ENCODE results near the gene ZNF76. TPM values are rescaled to one million over a fixed set of nuclear protein-coding genes. Genes with fewer than 3 reads are reported as not detected.

The ZNF76 gene
- total and polyA plus RNA-seq, 2 of the 13 experiments (the other 11 are each of a cell fraction or from before 2014, with no cell fraction given): 13.2 to 26.4 TPM

DNA sequence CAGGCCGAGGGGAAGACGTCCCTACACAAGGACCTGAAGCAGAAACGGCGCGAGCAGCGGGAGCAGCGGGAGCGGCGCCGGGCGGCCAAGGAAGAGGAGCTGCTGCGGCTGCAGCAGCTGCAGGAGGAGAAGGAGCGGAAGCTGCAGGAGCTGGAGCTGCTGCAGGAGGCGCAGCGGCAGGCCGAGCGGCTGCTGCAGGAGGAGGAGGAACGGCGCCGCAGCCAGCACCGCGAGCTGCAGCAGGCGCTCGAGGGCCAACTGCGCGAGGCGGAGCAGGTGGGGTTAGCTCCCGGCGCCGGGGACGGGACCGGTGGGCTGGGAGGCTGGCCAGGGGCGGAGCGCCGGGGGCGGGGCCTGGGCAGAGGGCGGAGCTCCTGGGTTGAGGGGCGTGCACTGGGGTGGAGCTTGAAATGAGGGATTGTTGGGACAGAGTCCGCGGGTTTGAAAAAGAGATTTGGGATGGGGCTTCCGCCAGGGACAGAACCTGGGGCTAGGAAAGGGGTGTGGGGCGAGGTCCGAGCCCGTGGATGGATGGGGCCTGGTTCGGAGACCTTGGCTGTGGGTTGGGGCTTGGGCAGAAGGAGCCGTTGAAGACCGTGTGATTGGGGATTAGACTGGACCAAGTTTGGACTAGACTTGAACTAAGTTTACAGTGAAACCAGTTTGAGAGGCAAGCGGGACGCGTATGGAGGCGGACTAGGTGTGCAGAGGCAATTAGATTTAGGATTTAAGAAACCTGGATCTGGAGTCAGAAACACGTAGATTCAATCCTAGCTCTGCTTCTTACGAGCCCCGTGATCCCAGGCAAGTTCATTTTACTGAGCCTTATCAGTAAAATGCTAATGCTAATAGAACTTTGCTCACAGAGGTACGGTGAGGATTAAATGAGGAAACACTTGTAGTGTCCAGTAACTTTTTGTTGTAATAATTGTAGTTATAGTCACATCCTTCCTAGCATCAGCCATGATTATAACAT lies 58.9 kb downstream of the ZNF76 start (continued):
- TF ChIP-seq TOPORS (CRISPR knock-in tag; IDR thresholded peaks at IDR 0.05) (0 out of 2 replicates have a peak, but pooled peaks have one; percentile 74), THYN1 (CRISPR knock-in tag; IDR thresholded peaks at IDR 0.05; ENCODE audit: borderline replicate concordance, low read depth) (no peak), NFE2L1 (CRISPR knock-in tag; IDR thresholded peaks at IDR 0.05; ENCODE audit: borderline replicate concordance) (no peak), HMG20B (CRISPR knock-in tag; conservative IDR thresholded peaks at IDR 0.05) (no peak), JUND (CRISPR knock-in tag; IDR thresholded peaks at IDR 0.05) (no peak), SRF (IDR thresholded peaks at IDR 0.05; ENCODE audit: low read depth, low read length) (no peak), NONO (IDR thresholded peaks at IDR 0.05) (no peak), NONO (CRISPR knock-in tag; conservative IDR thresholded peaks at IDR 0.05) (peak; percentile 91), ZNF260 (CRISPR knock-in tag; IDR thresholded peaks at IDR 0.05; ENCODE audit: borderline replicate concordance, low read depth) (no peak)
- TF ChIP-seq, protein P1, sequence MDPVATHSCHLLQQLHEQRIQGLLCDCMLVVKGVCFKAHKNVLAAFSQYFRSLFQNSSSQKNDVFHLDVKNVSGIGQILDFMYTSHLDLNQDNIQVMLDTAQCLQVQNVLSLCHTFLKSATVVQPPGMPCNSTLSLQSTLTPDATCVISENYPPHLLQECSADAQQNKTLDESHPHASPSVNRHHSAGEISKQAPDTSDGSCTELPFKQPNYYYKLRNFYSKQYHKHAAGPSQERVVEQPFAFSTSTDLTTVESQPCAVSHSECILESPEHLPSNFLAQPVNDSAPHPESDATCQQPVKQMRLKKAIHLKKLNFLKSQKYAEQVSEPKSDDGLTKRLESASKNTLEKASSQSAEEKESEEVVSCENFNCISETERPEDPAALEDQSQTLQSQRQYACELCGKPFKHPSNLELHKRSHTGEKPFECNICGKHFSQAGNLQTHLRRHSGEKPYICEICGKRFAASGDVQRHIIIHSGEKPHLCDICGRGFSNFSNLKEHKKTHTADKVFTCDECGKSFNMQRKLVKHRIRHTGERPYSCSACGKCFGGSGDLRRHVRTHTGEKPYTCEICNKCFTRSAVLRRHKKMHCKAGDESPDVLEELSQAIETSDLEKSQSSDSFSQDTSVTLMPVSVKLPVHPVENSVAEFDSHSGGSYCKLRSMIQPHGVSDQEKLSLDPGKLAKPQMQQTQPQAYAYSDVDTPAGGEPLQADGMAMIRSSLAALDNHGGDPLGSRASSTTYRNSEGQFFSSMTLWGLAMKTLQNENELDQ (CRISPR knock-in tag; IDR thresholded peaks at IDR 0.05; ENCODE audit: borderline replicate concordance): no peak
- TF ChIP-seq, protein P2, sequence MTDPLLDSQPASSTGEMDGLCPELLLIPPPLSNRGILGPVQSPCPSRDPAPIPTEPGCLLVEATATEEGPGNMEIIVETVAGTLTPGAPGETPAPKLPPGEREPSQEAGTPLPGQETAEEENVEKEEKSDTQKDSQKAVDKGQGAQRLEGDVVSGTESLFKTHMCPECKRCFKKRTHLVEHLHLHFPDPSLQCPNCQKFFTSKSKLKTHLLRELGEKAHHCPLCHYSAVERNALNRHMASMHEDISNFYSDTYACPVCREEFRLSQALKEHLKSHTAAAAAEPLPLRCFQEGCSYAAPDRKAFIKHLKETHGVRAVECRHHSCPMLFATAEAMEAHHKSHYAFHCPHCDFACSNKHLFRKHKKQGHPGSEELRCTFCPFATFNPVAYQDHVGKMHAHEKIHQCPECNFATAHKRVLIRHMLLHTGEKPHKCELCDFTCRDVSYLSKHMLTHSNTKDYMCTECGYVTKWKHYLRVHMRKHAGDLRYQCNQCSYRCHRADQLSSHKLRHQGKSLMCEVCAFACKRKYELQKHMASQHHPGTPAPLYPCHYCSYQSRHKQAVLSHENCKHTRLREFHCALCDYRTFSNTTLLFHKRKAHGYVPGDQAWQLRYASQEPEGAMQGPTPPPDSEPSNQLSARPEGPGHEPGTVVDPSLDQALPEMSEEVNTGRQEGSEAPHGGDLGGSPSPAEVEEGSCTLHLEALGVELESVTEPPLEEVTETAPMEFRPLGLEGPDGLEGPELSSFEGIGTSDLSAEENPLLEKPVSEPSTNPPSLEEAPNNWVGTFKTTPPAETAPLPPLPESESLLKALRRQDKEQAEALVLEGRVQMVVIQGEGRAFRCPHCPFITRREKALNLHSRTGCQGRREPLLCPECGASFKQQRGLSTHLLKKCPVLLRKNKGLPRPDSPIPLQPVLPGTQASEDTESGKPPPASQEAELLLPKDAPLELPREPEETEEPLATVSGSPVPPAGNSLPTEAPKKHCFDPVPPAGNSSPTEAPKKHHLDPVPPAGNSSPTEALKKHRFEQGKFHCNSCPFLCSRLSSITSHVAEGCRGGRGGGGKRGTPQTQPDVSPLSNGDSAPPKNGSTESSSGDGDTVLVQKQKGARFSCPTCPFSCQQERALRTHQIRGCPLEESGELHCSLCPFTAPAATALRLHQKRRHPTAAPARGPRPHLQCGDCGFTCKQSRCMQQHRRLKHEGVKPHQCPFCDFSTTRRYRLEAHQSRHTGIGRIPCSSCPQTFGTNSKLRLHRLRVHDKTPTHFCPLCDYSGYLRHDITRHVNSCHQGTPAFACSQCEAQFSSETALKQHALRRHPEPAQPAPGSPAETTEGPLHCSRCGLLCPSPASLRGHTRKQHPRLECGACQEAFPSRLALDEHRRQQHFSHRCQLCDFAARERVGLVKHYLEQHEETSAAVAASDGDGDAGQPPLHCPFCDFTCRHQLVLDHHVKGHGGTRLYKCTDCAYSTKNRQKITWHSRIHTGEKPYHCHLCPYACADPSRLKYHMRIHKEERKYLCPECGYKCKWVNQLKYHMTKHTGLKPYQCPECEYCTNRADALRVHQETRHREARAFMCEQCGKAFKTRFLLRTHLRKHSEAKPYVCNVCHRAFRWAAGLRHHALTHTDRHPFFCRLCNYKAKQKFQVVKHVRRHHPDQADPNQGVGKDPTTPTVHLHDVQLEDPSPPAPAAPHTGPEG (CRISPR knock-in tag; IDR thresholded peaks at IDR 0.05): peak; percentile 87
- TF ChIP-seq, protein P3, sequence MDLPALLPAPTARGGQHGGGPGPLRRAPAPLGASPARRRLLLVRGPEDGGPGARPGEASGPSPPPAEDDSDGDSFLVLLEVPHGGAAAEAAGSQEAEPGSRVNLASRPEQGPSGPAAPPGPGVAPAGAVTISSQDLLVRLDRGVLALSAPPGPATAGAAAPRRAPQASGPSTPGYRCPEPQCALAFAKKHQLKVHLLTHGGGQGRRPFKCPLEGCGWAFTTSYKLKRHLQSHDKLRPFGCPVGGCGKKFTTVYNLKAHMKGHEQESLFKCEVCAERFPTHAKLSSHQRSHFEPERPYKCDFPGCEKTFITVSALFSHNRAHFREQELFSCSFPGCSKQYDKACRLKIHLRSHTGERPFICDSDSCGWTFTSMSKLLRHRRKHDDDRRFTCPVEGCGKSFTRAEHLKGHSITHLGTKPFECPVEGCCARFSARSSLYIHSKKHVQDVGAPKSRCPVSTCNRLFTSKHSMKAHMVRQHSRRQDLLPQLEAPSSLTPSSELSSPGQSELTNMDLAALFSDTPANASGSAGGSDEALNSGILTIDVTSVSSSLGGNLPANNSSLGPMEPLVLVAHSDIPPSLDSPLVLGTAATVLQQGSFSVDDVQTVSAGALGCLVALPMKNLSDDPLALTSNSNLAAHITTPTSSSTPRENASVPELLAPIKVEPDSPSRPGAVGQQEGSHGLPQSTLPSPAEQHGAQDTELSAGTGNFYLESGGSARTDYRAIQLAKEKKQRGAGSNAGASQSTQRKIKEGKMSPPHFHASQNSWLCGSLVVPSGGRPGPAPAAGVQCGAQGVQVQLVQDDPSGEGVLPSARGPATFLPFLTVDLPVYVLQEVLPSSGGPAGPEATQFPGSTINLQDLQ (CRISPR knock-in tag; IDR thresholded peaks at IDR 0.05): no peak; the same call in 1 of the 2 replicates
- TF ChIP-seq, protein P4, sequence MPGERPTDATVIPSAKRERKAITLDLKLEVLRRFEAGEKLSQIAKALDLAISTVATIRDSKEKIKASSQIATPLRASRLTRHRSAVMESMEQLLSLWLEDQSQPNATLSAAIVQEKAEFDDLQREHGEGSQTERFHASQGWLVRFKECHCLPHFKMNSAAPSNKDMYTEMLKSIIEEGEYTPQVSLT (CRISPR knock-in tag; IDR thresholded peaks at IDR 0.05; ENCODE audit: borderline replicate concordance, low read depth): no peak
- TF ChIP-seq, protein P5, sequence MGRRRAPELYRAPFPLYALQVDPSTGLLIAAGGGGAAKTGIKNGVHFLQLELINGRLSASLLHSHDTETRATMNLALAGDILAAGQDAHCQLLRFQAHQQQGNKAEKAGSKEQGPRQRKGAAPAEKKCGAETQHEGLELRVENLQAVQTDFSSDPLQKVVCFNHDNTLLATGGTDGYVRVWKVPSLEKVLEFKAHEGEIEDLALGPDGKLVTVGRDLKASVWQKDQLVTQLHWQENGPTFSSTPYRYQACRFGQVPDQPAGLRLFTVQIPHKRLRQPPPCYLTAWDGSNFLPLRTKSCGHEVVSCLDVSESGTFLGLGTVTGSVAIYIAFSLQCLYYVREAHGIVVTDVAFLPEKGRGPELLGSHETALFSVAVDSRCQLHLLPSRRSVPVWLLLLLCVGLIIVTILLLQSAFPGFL (CRISPR knock-in tag; IDR thresholded peaks at IDR 0.05): no peak; the same call in 1 of the 2 replicates
